Measurements from ENCODE around the gene MORC1. TPM values are rescaled to one million over a fixed set of nuclear protein-coding genes. Genes with fewer than 3 reads are reported as not detected.

The MORC1 gene
- total RNA-seq, 1 donor: not detected

GRCh38 chr3:109057616-109058015 is 60.3 kb downstream of the MORC1 start:
- Histone ChIP-seq H4K20me1 (ENCODE audit: insufficient read depth, low read length) (no peaks in the 10 kb centered on the region), H3K9me3 (ENCODE audit: low read depth, low read length) (no peaks in the 10 kb centered on the region), H3K4me2 (ENCODE audit: insufficient read depth, low read length) (no peak overlapping the region), H3K4me3 (ENCODE audit: insufficient read depth, low read length) (no peak overlapping the region), H3K27me3 (ENCODE audit: insufficient read depth, low read length) (no peaks in the 10 kb centered on the region), H3K79me2 (ENCODE audit: insufficient read depth, low read length) (no peaks in the 10 kb centered on the region), H3K27ac (ENCODE audit: low read depth, low read length) (no peak overlapping the region), H3K36me3 (ENCODE audit: insufficient read depth, low read length) (no peaks in the 10 kb centered on the region), H3K4me1 (ENCODE audit: insufficient read depth, low read length) (no peaks in the 10 kb centered on the region), H2AFZ (ENCODE audit: low read length) (no peak overlapping the region)
- TF ChIP-seq, protein P1, sequence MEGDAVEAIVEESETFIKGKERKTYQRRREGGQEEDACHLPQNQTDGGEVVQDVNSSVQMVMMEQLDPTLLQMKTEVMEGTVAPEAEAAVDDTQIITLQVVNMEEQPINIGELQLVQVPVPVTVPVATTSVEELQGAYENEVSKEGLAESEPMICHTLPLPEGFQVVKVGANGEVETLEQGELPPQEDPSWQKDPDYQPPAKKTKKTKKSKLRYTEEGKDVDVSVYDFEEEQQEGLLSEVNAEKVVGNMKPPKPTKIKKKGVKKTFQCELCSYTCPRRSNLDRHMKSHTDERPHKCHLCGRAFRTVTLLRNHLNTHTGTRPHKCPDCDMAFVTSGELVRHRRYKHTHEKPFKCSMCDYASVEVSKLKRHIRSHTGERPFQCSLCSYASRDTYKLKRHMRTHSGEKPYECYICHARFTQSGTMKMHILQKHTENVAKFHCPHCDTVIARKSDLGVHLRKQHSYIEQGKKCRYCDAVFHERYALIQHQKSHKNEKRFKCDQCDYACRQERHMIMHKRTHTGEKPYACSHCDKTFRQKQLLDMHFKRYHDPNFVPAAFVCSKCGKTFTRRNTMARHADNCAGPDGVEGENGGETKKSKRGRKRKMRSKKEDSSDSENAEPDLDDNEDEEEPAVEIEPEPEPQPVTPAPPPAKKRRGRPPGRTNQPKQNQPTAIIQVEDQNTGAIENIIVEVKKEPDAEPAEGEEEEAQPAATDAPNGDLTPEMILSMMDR (IDR thresholded peaks at IDR 0.05; ENCODE audit: extremely low read depth, low read depth, low read length): no peak
- DNase-seq (ENCODE audit: insufficient read length, low spot score, missing footprints): no peak

DNA sequence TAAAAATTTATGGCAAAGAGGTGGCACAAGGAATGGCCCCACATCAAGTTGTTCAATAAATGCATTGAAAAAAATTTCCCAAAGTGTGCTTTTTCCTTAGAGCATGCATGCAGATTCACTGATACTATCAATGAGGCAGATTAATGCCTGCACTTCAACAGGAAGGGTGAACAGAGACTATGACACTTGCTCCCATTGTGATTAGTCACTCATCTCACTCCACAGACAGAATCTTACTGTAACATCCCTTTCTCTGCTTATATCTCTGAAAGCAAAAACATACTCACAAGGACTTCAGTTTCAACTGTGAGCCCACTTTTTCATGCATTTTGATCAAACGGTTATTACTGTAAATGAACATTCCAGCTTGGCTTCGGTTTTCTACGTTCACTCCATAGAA is 60.9 kb downstream of the MORC1 start:
- Histone ChIP-seq H3K27me3 (ENCODE audit: insufficient read depth, low read length) (no peaks in the 10 kb centered on the region), H3K9me3 (ENCODE audit: low read depth, low read length) (no peaks in the 10 kb centered on the region), H2AFZ (ENCODE audit: low read length) (no peak overlapping the region), H3K79me2 (ENCODE audit: insufficient read depth, low read length) (no peaks in the 10 kb centered on the region), H3K4me1 (ENCODE audit: insufficient read depth, low read length) (no peaks in the 10 kb centered on the region), H3K4me2 (ENCODE audit: insufficient read depth, low read length) (no peak overlapping the region), H3K36me3 (ENCODE audit: insufficient read depth, low read length) (no peaks in the 10 kb centered on the region), H3K27ac (ENCODE audit: low read depth, low read length) (no peak overlapping the region), H3K4me3 (ENCODE audit: insufficient read depth, low read length) (no peak overlapping the region), H4K20me1 (ENCODE audit: insufficient read depth, low read length) (no peaks in the 10 kb centered on the region)
- DNase-seq (ENCODE audit: insufficient read length, low spot score, missing footprints): no peak
- TF ChIP-seq, protein P1 (IDR thresholded peaks at IDR 0.05; ENCODE audit: extremely low read depth, low read depth, low read length): no peak

DNA sequence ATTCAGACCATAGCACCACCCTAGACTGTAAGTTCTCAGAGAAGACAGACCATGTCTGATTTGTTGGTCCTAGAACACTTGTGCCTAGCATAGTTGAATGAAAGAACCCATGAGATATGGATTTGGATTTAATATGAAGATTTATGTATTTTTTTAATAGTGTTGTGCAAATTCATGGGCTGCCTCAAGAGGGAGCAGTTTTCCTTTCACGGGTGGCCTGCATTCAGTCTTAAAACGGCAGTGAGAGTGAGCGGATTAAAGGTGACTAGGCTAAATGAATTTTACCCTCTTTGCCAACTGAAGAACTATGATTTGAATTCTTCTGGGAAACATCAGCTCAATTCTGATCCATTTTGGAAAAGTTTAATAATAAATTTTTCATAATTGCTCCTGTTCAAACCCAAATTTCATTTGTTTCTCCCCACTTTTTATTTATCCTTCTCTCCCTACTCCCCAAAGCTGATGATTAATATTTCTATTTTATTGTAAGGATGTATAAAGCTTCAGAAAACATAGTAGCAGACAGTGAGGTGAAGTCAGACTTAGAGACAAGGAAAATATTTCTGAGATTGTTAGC is 67.3 kb downstream of the MORC1 start:
- Histone ChIP-seq H3K27me3 (ENCODE audit: insufficient read depth, low read length) (no peaks in the 10 kb centered on the region), H3K4me1 (ENCODE audit: insufficient read depth, low read length) (no peaks in the 10 kb centered on the region), H2AFZ (ENCODE audit: low read length) (no peak overlapping the region), H3K27ac (ENCODE audit: low read depth, low read length) (no peak overlapping the region), H3K4me3 (ENCODE audit: insufficient read depth, low read length) (no peak overlapping the region), H3K79me2 (ENCODE audit: insufficient read depth, low read length) (no peaks in the 10 kb centered on the region), H3K36me3 (ENCODE audit: insufficient read depth, low read length) (no peaks in the 10 kb centered on the region), H3K4me2 (ENCODE audit: insufficient read depth, low read length) (no peak overlapping the region), H3K9me3 (ENCODE audit: low read depth, low read length) (no peaks in the 10 kb centered on the region), H4K20me1 (ENCODE audit: insufficient read depth, low read length) (no peaks in the 10 kb centered on the region)
- TF ChIP-seq, protein P1 (IDR thresholded peaks at IDR 0.05; ENCODE audit: extremely low read depth, low read depth, low read length): peak; percentile 61
- DNase-seq (ENCODE audit: insufficient read length, low spot score, missing footprints): peak; percentile 56

- Histone ChIP-seq H2AFZ (ENCODE audit: low read length) (no peak overlapping the region), H3K9me3 (ENCODE audit: low read depth, low read length) (no peaks in the 10 kb centered on the region), H3K4me3 (ENCODE audit: insufficient read depth, low read length) (no peak overlapping the region), H3K36me3 (ENCODE audit: insufficient read depth, low read length) (no peaks in the 10 kb centered on the region), H4K20me1 (ENCODE audit: insufficient read depth, low read length) (no peaks in the 10 kb centered on the region), H3K27ac (ENCODE audit: low read depth, low read length) (no peak overlapping the region), H3K79me2 (ENCODE audit: insufficient read depth, low read length) (no peaks in the 10 kb centered on the region), H3K4me2 (ENCODE audit: insufficient read depth, low read length) (no peak overlapping the region), H3K4me1 (ENCODE audit: insufficient read depth, low read length) (no peaks in the 10 kb centered on the region), H3K27me3 (ENCODE audit: insufficient read depth, low read length) (no peaks in the 10 kb centered on the region)
- DNase-seq (ENCODE audit: insufficient read length, low spot score, missing footprints): no peak
- TF ChIP-seq, protein P1 (IDR thresholded peaks at IDR 0.05; ENCODE audit: extremely low read depth, low read depth, low read length): no peak
Observed at GRCh38 chr3:109047366-109047765, 70.6 kb downstream of the MORC1 start.

Measured in osteoblast (primary cell).